IMR-90 (cell line): ENCODE measurements around the gene DCLK1.

Experiments
- CEBPB ChIP-seq: IDR thresholded peaks from 2 replicates; pipeline ENCODE4 v1.6.1; 2012; ENCODE audit warnings: low read depth, low read length, improper control_type of control experiment
- CHD1 ChIP-seq: IDR thresholded peaks from 2 replicates; pipeline ENCODE4 v1.6.1; 2012; ENCODE audit warnings: low read depth, low read length, improper control_type of control experiment
- CTCF ChIP-seq: conservative IDR thresholded peaks from 2 replicates; pipeline ENCODE4 v1.5.1; 2012; ENCODE audit warnings: mild to moderate bottlenecking, low read depth, low read length, improper control_type of control experiment
- POLR2A ChIP-seq: IDR thresholded peaks from 2 replicates; pipeline ENCODE4 v1.6.1; 2012; ENCODE audit warnings: mild to moderate bottlenecking, low read depth, low read length
- RAD21 ChIP-seq: IDR thresholded peaks from 2 replicates; pipeline ENCODE4 v1.6.1; 2012; ENCODE audit warnings: low read length, improper control_type of control experiment
- SMC3 ChIP-seq: fragments of 150-350 bp; IDR thresholded peaks from 2 replicates; pipeline ENCODE4 v1.6.1; 2016; ENCODE audit warnings: low read depth, mild to moderate bottlenecking, antibody characterized with exemption, low read length, moderate library complexity

- TF ChIP-seq CTCF (no peak), POLR2A (no peak), SMC3 (no peak), CHD1 (no peak), CEBPB (no peak), RAD21 (no peak)
These were observed 270.5 kb downstream of the DCLK1 start for GRCh38 chr13:35860661-35861060.
